ENCODE data around the gene SLC41A1.

SLC41A1 gene

GRCh38 chr1:205741681-205742080, 71.3 kb downstream of the SLC41A1 start:
- Mint-ChIP-seq H3K36me3 (ENCODE audit: low read depth) (peaks cover 9% of the 10 kb centered on the region), H3K9me3 (no peaks in the 10 kb centered on the region), H3K4me1 (ENCODE audit: low read depth) (peaks cover 29% of the 10 kb centered on the region), H3K27ac (no peak overlapping the region), H3K4me3 (no peak overlapping the region), H3K27me3 (ENCODE audit: low read depth) (no peaks in the 10 kb centered on the region)

- peaks cover 6% of the 10 kb centered on the region for H3K36me3 Mint-ChIP-seq (ENCODE audit: low read depth)
- peaks cover 25% of the 10 kb centered on the region for H3K4me1 Mint-ChIP-seq (ENCODE audit: low read depth)
- no peak overlapping the region for H3K4me3 Mint-ChIP-seq
- H3K27me3 Mint-ChIP-seq (ENCODE audit: low read depth): no peaks in the 10 kb centered on the region
- H3K9me3 Mint-ChIP-seq: no peaks in the 10 kb centered on the region
- no peak overlapping the region for H3K27ac Mint-ChIP-seq
These were observed 73.4 kb downstream of the SLC41A1 start for GRCh38 chr1:205739348-205740160.
